Choroid plexus epithelial cell (primary cell): Measurements from ENCODE around the gene RPL7A.

ENCODE experiments used
- DNase-seq: peaks from one replicate; pipeline ENCODE4 v3.0.0-alpha.2; 2010; ENCODE audit warnings: low read depth
- H3K4me3 ChIP-seq: 2 replicates; pipeline ENCODE4 v1.5.1; 2011; ENCODE audit warnings: low read depth, mild to moderate bottlenecking, control low read depth, low read length, moderate library complexity
- CTCF ChIP-seq: conservative IDR thresholded peaks from 2 replicates; pipeline ENCODE4 v1.5.1; 2011; ENCODE audit warnings: low read depth, mild to moderate bottlenecking, control low read depth, inconsistent platforms, low read length, moderate library complexity

The RPL7A gene

GRCh38 chr9:133361507-133362092 is 13.6 kb downstream of the RPL7A start:
- no peak for TF ChIP-seq CTCF
- no peak for DNase-seq
- no peak overlapping the region for H3K4me3 ChIP-seq

GRCh38 chr9:133362359-133363044 is 14.5 kb downstream of the RPL7A start:
- no peak overlapping the region for H3K4me3 ChIP-seq
- peak; percentile 50 for DNase-seq
- TF ChIP-seq CTCF, result no peak

- DNase-seq, result no peak
- no peak for TF ChIP-seq CTCF
Observed at GRCh38 chr9:133366435-133366834, 18.4 kb downstream of the RPL7A start.

GRCh38 chr9:133367221-133367620 is 19.2 kb downstream of the RPL7A start:
- DNase-seq, result no peak
- TF ChIP-seq CTCF, result no peak
- H3K4me3 ChIP-seq, result no peak overlapping the region

More at GRCh38 chr9:133366435-133366834, 18.4 kb downstream of the RPL7A start:
- H3K4me3 ChIP-seq, result no peak overlapping the region

- no peak for DNase-seq
- TF ChIP-seq CTCF, result no peak
Observed at GRCh38 chr9:133367778-133368177, 19.8 kb downstream of the RPL7A start.

GRCh38 chr9:133368249-133368881 is 20.3 kb downstream of the RPL7A start:
- DNase-seq, result peak; percentile 61
- no peak for TF ChIP-seq CTCF
- H3K4me3 ChIP-seq, result no peak overlapping the region

More at GRCh38 chr9:133367778-133368177, 19.8 kb downstream of the RPL7A start:
- H3K4me3 ChIP-seq, result no peak overlapping the region
